Ovary (tissue), 3 donors: ENCODE measurements around the gene LGALS7B.

Source experiments
- EP300 ChIP-seq: sonication (generic); formaldehyde crosslinking; IDR thresholded peaks from one replicate; pipeline ENCODE4 v1.6.1; 2017; ENCODE audit warnings: antibody characterized with exemption
- TF ChIP-seq, protein P1 (sequence below), 3 donors: fragments of 450-650 bp in 2 of 3; fragments of 200-600 bp in 1 of 3; IDR thresholded peaks; one replicate each; pipeline versions ENCODE4 v1.5.1 to v1.8.0; 2016 to 2022; ENCODE audit warnings: antibody characterized with exemption in 3 of 3, mild to moderate bottlenecking in 1 of 3
- donor health status: DM: no; HTN: no; CAD: no.

DNA sequence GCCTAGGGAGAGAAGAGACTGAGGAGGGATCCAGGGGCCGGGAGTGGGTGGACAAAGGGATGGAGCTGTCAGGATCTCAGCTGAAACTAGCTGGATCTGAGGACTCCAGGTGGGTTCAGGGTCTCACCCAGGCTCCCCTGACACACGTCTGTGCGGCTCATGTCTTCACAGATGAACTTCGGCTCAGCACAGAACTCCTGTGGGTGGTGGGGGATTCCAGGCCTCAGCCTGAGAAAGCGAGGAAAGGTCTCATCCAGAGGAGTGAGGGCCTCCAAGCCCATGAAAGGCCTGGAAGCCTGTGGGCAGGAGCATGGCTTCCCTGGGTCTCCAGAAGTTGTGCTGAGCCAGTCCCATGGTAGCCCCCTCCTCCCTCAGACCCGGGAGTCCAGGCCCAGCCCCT, 46.1 kb upstream of the LGALS7B start:
- TF ChIP-seq, protein P1, sequence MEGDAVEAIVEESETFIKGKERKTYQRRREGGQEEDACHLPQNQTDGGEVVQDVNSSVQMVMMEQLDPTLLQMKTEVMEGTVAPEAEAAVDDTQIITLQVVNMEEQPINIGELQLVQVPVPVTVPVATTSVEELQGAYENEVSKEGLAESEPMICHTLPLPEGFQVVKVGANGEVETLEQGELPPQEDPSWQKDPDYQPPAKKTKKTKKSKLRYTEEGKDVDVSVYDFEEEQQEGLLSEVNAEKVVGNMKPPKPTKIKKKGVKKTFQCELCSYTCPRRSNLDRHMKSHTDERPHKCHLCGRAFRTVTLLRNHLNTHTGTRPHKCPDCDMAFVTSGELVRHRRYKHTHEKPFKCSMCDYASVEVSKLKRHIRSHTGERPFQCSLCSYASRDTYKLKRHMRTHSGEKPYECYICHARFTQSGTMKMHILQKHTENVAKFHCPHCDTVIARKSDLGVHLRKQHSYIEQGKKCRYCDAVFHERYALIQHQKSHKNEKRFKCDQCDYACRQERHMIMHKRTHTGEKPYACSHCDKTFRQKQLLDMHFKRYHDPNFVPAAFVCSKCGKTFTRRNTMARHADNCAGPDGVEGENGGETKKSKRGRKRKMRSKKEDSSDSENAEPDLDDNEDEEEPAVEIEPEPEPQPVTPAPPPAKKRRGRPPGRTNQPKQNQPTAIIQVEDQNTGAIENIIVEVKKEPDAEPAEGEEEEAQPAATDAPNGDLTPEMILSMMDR (IDR thresholded peaks at IDR 0.05) = no peak
- no peak for TF ChIP-seq EP300
